Activated T-cell treated with anti-CD3 and anti-CD28 coated beads, Interleukin-2, amount 50 U/mL, for 72 hours (primary cell): ENCODE results near the gene TTC29. TPM values are rescaled to one million over a fixed set of nuclear protein-coding genes. Genes with fewer than 3 reads are reported as not detected.

Experiments used
- ATAC-seq, 2 donors: fragments of 150-1000 bp; cut with Tn5 transposase; replicated peaks in 1 of 2; 2 replicates each; pipeline ENCODE4 v1.10.0; 2021; ENCODE audit warnings: moderate library complexity in 2 of 2, mild to moderate bottlenecking in 1 of 2
- DNase-seq, 2 donors: peaks; one replicate each; pipeline ENCODE4 v3.0.0; 2021 to 2022; ENCODE audit warnings: mixed read lengths in 1 of 2
- H3K27ac Mint-ChIP-seq: one replicate; pipeline ENCODE4 v1.8.0; 2022; ENCODE audit warnings: mild to moderate bottlenecking, moderate library complexity, mixed read lengths
- H3K27me3 Mint-ChIP-seq: one replicate; pipeline ENCODE4 v1.8.0; 2022; ENCODE audit warnings: low read depth, mixed read lengths
- H3K36me3 Mint-ChIP-seq, 2 donors: one replicate each; pipeline ENCODE4 v1.8.0; 2022; ENCODE audit warnings: mixed read lengths in 2 of 2, mild to moderate bottlenecking in 1 of 2; ENCODE audit not compliant: insufficient read depth in 2 of 2
- H3K4me1 Mint-ChIP-seq: one replicate; pipeline ENCODE4 v1.8.0; 2022; ENCODE audit warnings: low read depth, mixed read lengths
- H3K4me3 Mint-ChIP-seq, 2 donors: one replicate each; pipeline ENCODE4 v1.8.0; 2022; ENCODE audit warnings: mild to moderate bottlenecking in 2 of 2, mixed read lengths in 2 of 2, moderate library complexity in 2 of 2
- H3K9me3 Mint-ChIP-seq, 2 donors: one replicate each; pipeline ENCODE4 v1.8.0; 2022; ENCODE audit warnings: mixed read lengths in 2 of 2
- total RNA-seq, 2 donors: library from RNA; stranded (reverse); gene quantifications; one replicate each; pipeline ENCODE4 v1.2.3, GENCODE V29; 2022

Gene TTC29
- not detected for total RNA-seq

- H3K36me3 Mint-ChIP-seq: no peaks in the 10 kb centered on the region
- H3K27me3 Mint-ChIP-seq: peaks cover 48% of the 10 kb centered on the region
- H3K4me1 Mint-ChIP-seq: peaks cover 31% of the 10 kb centered on the region
- no peak within 1 kb of the TSS for H3K27ac Mint-ChIP-seq
- peak within 1 kb of the TSS; percentile 72 to 93 for H3K4me3 Mint-ChIP-seq
- peak; percentile 100 for ATAC-seq
- no peaks in the 10 kb centered on the region for H3K9me3 Mint-ChIP-seq
- peak; percentile 90 to 92 for DNase-seq
These were observed at the start of gene TTC29 for GRCh38 chr4:146945556-146946374. TTC29 (minus strand) TSS chr4:146945864; CDS start chr4:146939895, 5,969 bp downstream.

DNA sequence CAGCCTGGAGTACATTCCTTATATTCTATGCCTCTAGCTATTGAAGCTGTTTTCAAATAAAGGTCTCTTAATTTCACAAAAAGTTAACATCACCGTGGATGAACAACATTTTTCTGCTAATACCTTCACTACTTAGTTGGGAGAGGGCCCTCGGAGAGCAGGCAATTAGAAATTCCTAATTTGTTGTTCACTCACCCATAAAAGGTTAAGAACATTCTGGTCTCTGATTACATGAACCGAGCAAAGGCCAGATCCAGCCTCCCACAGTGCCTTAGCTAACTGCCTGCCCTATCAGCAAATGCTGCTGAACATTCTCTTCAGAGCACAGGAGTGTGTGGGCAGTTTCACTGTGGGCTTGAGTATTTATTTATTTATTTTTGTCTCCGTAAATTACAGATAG is 36.0 kb upstream of the TTC29 start:
- Mint-ChIP-seq H3K36me3 (no peaks in the 10 kb centered on the region), H3K9me3 (no peaks in the 10 kb centered on the region), H3K27ac (no peak overlapping the region), H3K4me3 (no peak overlapping the region), H3K27me3 (peaks cover 6% of the 10 kb centered on the region), H3K4me1 (no peaks in the 10 kb centered on the region)
- ATAC-seq: no peak
- no peak for DNase-seq

GRCh38 chr4:146978641-146979040 is 33.0 kb upstream of the TTC29 start:
- no peak for DNase-seq
- H3K4me3 Mint-ChIP-seq: no peak overlapping the region
- no peak for ATAC-seq
- H3K36me3 Mint-ChIP-seq: no peaks in the 10 kb centered on the region
- H3K27me3 Mint-ChIP-seq: peaks cover 12% of the 10 kb centered on the region
- no peak overlapping the region for H3K27ac Mint-ChIP-seq
- no peaks in the 10 kb centered on the region for H3K9me3 Mint-ChIP-seq
- no peaks in the 10 kb centered on the region for H3K4me1 Mint-ChIP-seq

GRCh38 chr4:146976145-146976544 is 30.5 kb upstream of the TTC29 start:
- H3K4me1 Mint-ChIP-seq: no peaks in the 10 kb centered on the region
- no peak overlapping the region for H3K27ac Mint-ChIP-seq
- DNase-seq (no peak), ATAC-seq (no peak)
- no peak overlapping the region for H3K4me3 Mint-ChIP-seq
- peaks cover 12% of the 10 kb centered on the region for H3K27me3 Mint-ChIP-seq
- H3K36me3 Mint-ChIP-seq: no peaks in the 10 kb centered on the region
- H3K9me3 Mint-ChIP-seq: no peaks in the 10 kb centered on the region

- Mint-ChIP-seq H3K27me3 (peaks cover 12% of the 10 kb centered on the region), H3K4me1 (no peaks in the 10 kb centered on the region), H3K36me3 (no peaks in the 10 kb centered on the region), H3K4me3 (no peak overlapping the region), H3K27ac (no peak overlapping the region), H3K9me3 (no peaks in the 10 kb centered on the region)
- DNase-seq (no peak), ATAC-seq (no peak)
These were observed 29.9 kb upstream of the TTC29 start for GRCh38 chr4:146975527-146975926.

DNA sequence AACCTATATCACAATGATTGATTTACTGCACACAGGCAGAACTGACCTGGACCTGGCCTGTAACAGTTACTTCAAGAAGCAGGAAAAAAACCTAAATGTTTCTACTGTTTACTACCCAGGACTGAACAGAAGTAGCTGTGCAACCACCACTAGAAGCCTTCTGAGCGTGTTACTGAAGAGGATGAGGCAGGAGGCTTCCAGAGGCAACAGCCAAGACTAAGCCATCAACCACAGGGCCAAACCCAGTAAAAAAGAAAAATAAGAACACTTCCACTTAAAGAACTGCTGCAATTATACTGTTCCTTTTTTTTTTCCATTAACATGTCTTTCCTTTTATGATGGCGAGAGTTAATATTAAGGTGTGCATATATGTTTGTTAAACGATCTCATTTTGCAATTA is 29.4 kb upstream of the TTC29 start:
- no peak overlapping the region for H3K4me3 Mint-ChIP-seq
- H3K27me3 Mint-ChIP-seq: peaks cover 12% of the 10 kb centered on the region
- DNase-seq (no peak), ATAC-seq (no peak)
- no peaks in the 10 kb centered on the region for H3K36me3 Mint-ChIP-seq
- no peaks in the 10 kb centered on the region for H3K9me3 Mint-ChIP-seq
- no peaks in the 10 kb centered on the region for H3K4me1 Mint-ChIP-seq
- no peak overlapping the region for H3K27ac Mint-ChIP-seq

DNA sequence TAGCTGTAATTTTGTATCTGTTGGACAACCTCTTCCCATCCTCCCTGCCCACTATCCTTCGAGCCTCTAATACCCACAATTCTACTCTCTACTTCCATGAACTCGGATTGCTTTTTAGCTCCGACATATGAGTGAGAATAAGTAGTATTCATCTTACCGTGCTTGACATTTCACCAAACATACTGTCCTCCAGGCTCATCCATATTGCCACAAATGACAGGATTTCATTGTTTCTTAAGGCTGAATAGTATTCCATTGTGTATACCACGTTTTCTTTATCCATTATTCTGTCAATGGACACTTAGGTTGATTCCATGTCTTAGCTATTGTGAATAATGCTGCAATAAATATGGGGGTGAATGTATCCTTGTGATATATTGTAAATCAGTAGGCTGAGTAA is 26.4 kb upstream of the TTC29 start:
- Mint-ChIP-seq H3K27ac (no peak overlapping the region), H3K27me3 (peaks cover 6% of the 10 kb centered on the region), H3K36me3 (no peaks in the 10 kb centered on the region), H3K4me1 (no peaks in the 10 kb centered on the region), H3K4me3 (no peak overlapping the region), H3K9me3 (no peaks in the 10 kb centered on the region)
- ATAC-seq (no peak), DNase-seq (no peak)

DNA sequence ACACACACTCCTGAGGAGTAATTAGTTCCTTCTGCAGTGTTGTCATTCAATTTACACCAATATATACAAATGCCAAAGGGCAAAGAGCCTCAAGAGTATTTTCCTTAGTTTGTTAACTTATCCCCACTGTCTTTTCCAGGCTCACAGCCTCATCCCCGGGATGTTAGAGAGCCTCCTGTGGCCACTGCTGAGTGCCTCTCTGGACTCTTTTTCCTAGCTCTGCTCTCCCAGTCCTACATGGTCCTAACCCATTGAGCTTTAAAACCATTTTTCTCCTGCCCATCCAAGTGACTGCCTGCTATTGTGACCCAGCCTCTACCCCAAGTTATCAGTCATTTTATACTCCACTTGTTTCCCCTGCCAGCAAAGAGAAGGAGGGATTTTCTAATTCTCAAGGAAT is 23.5 kb upstream of the TTC29 start:
- no peak for ATAC-seq
- DNase-seq: no peak
- H3K27me3 Mint-ChIP-seq: no peaks in the 10 kb centered on the region
- no peak overlapping the region for H3K4me3 Mint-ChIP-seq
- H3K9me3 Mint-ChIP-seq: no peaks in the 10 kb centered on the region
- no peaks in the 10 kb centered on the region for H3K4me1 Mint-ChIP-seq
- no peaks in the 10 kb centered on the region for H3K36me3 Mint-ChIP-seq
- H3K27ac Mint-ChIP-seq: no peak overlapping the region

- Mint-ChIP-seq H3K9me3 (no peaks in the 10 kb centered on the region), H3K36me3 (no peaks in the 10 kb centered on the region), H3K27me3 (peaks cover 18% of the 10 kb centered on the region), H3K4me1 (no peaks in the 10 kb centered on the region), H3K4me3 (no peak overlapping the region), H3K27ac (no peak overlapping the region)
- DNase-seq (no peak), ATAC-seq (no peak)
These were observed 15.0 kb upstream of the TTC29 start for GRCh38 chr4:146960634-146961033.

GRCh38 chr4:146959692-146960091 is 14.0 kb upstream of the TTC29 start:
- ATAC-seq: no peak

DNA sequence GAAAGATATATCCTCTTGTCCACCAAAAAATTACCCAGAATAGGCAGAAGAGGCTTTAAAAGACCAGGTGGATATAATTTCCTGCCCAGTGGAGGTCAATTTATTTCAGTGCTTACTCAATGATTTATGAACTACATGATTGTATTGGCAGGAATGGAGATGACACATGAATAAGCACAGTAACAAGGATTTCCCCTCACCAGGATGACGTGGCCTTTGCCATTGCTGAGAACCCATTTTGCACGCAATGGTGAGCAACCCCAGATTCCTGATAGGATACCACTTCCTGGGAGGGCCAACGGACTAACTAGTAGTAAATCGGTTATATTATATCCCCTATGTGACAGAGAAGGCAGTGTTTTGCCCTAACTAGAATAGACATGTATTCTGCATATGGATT is 11.6 kb upstream of the TTC29 start:
- no peak overlapping the region for H3K4me3 Mint-ChIP-seq
- H3K27me3 Mint-ChIP-seq: peaks cover 17% of the 10 kb centered on the region
- H3K9me3 Mint-ChIP-seq: no peaks in the 10 kb centered on the region
- H3K4me1 Mint-ChIP-seq: no peaks in the 10 kb centered on the region
- H3K36me3 Mint-ChIP-seq: no peaks in the 10 kb centered on the region
- H3K27ac Mint-ChIP-seq: no peak overlapping the region
- ATAC-seq: no peak
- no peak for DNase-seq

More at GRCh38 chr4:146959692-146960091, 14.0 kb upstream of the TTC29 start:
- no peaks in the 10 kb centered on the region for H3K9me3 Mint-ChIP-seq
- H3K27me3 Mint-ChIP-seq: peaks cover 18% of the 10 kb centered on the region
- no peak for DNase-seq
- no peak overlapping the region for H3K27ac Mint-ChIP-seq
- H3K36me3 Mint-ChIP-seq: no peaks in the 10 kb centered on the region
- H3K4me1 Mint-ChIP-seq: no peaks in the 10 kb centered on the region
- H3K4me3 Mint-ChIP-seq: no peak overlapping the region

DNA sequence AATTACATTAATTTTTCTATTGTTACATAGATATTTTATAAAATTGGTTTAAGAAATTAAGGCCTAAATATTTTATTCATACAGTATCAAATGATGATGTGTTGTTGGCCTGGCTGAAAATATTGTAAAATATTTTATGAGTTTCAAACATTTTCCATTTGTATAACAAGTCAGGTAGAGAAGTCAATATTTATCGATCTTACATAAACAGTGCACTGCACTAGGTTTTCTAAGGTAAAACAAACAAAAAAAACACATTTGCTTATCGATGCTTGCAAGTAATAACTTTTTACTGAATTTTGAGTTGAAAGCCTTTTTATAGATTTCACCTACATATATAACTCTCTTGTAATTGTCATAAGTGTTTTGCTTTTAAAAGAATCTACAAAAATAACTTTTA is 7.2 kb upstream of the TTC29 start:
- Mint-ChIP-seq H3K4me1 (no peaks in the 10 kb centered on the region), H3K27ac (no peak overlapping the region), H3K27me3 (peaks cover 13% of the 10 kb centered on the region), H3K36me3 (no peaks in the 10 kb centered on the region), H3K9me3 (no peaks in the 10 kb centered on the region), H3K4me3 (no peak overlapping the region)
- ATAC-seq (no peak), DNase-seq (no peak)

DNA sequence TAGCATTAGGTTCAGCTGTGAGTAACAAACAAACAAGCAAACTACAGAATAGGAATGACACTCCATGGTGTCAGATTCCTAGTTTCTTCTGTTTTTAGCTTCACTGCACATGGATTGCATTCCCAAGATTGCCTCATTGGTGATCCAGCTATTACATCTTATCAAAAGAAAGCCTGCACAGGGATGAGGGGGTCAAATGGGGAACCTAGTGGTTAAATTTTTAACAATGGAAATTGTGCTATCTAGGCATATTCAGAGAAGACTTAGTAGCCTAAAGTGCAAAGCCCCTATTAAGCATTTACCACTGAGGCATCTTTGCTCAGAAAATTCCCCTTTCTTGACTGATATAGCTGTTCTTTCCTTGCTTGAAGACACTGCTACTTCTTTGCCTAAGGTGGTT is 3.9 kb upstream of the TTC29 start:
- Mint-ChIP-seq H3K27ac (no peak overlapping the region), H3K27me3 (peaks cover 40% of the 10 kb centered on the region), H3K4me1 (peaks cover 31% of the 10 kb centered on the region), H3K4me3 (no peak overlapping the region), H3K9me3 (no peaks in the 10 kb centered on the region), H3K36me3 (no peaks in the 10 kb centered on the region)
- ATAC-seq (no peak), DNase-seq (no peak)
